NCI-H2081 treated with DMSO at 0.1 percent for 48 hours (cell line): Measurements from ENCODE around the gene ZSWIM6.

Experiments used
- DNase-seq: peaks from one replicate; lab custom pipeline; 2025; lab: John Stamatoyannopoulos, UW

ZSWIM6 gene

DNA sequence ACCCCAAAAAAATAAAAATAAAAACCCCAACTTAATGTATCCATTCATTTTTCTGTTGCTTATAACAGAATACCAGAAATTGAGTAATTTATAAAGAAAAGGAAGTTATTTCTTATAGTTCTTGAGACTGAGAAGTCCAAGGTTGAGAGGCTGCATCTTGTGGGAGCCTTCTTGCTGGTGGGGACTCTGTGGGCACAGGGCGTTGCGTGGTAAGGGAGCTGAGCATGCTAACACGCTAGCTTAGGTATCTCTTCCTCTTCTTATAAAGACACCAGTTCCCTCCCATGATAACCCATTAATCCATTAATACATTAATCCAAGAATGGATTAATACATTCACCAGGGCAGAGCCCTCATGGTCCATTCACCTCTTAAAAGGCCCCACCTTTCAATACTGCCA is 150.9 kb downstream of the ZSWIM6 start:
- DNase-seq = no peak

DNA sequence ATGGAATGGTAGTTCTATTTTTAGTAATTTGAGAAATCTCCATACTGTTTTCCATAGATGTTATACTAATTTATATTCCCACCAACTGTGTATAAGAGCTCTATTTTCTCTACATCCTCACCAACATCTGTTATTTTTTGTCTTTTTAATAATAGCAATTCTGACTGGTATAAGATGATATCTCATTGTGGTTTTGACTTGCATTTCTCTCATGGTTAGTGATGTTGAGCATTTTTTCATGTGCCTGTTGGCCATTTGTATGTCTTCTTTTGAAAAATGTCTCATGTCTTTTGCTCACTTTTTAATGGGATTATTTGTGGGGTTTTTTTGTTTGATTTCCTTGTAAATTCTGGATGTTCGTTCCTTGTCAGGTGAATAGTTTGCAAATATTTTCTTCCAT is 154.4 kb downstream of the ZSWIM6 start:
- DNase-seq = no peak

DNA sequence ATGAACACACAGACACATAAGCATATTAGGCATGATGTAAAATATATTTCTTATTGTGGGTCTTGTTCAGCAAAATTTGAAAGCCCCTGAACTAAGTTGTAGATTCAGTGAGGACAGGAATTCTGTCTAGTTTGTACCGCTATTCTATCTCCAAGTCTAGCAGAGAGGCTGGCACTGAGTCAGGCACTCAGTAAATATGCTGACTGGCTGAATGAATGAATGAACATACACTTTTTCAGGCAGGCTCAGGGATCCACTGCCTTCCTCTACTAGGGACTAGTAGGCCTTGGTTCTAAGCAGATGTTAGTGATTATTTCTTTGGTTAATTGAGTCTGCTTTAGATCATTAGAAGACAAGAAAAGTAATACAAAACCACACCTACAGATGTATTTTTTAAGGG is 157.5 kb downstream of the ZSWIM6 start:
- DNase-seq = no peak

- no peak for DNase-seq
Measured at GRCh38 chr5:61491861-61492260, 159.8 kb downstream of the ZSWIM6 start.

- no peak for DNase-seq
Measured at GRCh38 chr5:61493973-61494372, 161.9 kb downstream of the ZSWIM6 start.

DNA sequence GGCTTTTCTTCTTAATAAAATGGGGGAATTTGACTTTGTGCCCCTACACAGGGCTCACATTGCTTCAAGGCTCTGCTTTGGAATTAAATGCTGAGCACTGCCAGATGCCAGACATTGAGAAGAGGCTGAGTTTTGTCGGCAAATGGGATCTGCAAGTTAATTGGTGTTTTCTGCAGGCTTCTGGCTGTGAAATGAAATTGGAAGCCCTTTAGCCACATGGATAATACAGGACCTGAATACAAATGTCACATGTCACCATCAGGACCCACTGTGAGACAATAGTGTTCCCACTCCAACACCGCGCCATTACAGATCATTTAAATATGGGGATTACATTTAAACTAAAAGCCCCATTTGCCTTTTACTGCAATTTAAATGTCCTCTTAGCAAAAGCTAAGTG is 164.4 kb downstream of the ZSWIM6 start:
- DNase-seq = peak; percentile 51

- no peak for DNase-seq
Measured at GRCh38 chr5:61496860-61497259, 164.8 kb downstream of the ZSWIM6 start.

DNA sequence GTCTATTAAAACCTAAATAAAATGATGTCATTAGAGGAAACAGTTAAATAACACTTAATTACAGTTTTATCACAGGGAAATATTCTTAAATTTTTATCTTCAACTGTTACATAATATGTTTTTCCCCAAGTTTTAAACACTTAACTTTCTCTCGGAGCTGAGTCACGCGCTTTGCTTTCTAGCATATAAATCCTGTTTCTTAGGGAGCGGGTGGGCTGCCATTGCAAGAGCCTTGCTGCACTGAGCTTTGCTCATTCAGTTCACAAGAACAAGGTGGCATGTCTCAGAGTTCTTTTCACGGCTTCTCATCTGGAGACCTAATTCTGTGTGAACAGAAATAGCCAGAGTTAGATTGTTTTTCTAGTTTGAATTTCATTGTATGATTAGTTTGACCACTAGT is 166.1 kb downstream of the ZSWIM6 start:
- no peak for DNase-seq

- no peak for DNase-seq
Measured at GRCh38 chr5:61501971-61502370, 169.9 kb downstream of the ZSWIM6 start.

GRCh38 chr5:61504143-61504770 is 172.2 kb downstream of the ZSWIM6 start:
- no peak for DNase-seq

GRCh38 chr5:61505281-61505680 is 173.2 kb downstream of the ZSWIM6 start:
- DNase-seq = no peak

DNA sequence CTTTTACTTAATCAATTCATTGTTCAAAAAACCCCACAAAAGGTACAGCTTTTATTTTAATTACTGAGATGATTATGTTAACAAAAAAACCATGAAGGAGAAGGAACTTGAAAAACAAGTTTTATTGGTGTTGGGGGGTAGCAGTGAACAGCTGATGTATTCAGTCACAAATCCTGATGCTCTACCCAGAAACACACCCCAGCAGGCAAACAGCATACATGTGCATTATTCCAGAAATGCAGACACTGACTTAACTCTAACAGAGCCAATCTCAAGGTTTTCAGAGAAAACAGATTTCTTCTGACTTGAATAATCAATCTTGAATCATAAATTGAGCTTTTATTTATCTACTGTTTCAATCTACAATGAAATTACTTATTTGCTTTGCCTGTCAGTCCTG is 175.2 kb downstream of the ZSWIM6 start:
- no peak for DNase-seq

- no peak for DNase-seq
Measured at GRCh38 chr5:61516946-61517345, 184.9 kb downstream of the ZSWIM6 start.

DNA sequence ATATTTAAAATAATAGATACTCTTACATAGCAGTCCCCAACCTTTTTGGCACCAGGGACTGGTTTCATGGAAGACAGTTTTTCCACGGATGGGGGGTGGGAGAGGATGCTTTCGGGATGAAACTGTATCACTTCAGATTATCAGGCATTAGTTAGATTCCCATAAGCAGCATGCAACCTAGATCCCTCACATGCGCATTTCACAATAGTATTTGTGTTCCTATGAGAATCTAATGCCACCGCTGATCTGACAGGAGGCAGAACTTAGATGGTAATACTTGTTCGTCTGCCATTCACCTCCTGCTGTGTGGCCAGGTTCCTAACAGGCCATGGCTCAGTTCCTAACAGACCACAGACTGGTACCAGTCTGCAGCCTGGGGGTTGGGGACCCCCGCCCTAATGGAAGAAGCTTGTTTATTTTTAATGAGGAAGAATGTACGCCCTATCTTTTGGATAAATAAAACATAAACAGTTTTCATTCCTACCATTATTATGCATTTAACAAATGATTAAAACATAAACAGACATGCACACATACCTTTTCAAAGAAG is 187.7 kb downstream of the ZSWIM6 start:
- no peak for DNase-seq

DNA sequence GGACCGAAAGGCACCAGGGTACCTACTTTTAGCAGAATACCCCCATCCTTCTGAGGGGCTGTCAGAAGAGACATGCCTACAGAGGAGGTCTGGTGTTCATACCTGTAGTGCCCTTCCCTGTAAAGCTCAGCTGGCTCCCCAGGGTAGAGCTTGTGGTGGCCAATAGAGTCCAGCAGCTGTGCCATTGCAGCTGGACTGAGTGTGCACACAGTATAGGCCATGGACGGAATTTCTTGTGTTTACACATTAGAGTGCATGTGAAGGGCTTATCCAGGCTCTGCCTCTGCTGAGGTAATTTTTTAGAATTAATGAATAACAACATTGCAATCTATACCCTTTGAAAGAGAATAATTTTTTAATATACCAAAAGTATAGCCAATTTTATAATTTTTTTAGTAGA is 191.0 kb downstream of the ZSWIM6 start:
- DNase-seq = no peak

DNA sequence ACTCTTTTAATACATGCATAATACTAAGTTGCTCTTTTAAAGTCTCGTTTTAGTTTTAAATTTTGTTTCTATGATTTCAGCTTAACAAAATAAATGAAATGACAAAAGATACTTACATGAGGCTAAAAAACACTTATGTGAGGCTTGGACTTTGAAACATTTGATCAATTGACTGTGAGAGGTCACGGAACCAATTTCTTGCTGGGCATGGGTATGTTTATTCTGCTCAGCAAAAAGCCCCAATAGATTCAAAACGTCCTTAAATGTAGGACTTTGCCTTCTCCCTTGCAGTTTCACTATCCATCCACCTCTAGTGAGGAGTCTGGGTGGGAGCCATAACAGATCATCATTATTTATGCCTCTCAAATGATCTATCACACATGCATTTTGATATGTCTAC is 191.9 kb downstream of the ZSWIM6 start:
- no peak for DNase-seq

DNA sequence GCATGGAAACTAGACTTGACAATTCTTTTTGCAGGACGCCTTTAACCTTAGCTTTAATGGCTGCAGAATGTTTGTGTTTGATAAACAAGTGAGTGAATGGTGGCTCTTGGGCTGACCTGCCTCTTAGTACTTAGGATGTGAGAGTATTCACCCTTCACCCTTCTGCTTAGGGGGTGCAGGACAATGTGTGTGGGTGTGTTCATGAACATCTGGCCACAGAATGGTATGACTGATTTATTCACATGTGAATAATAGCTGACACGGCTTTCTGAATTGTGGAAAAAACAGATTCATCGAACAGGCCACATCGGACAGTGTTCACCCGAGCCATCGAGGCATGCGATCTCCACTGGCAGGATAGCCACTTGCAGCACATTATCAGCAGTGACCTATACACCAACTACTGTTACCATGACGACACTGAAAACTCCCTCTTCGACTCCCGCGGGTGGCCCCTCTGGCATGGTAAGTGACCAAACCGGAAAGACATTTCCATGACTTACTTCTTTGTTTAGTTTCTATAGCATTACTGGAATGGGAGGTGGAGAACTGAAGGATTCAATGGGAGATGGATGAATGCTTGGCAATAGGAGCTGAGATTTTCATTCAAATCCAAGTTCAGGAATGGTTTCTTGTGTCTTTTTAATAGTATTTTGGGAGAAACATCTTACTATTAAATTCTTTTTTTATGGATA is 193.6 kb downstream of the ZSWIM6 start:
- no peak for DNase-seq

DNA sequence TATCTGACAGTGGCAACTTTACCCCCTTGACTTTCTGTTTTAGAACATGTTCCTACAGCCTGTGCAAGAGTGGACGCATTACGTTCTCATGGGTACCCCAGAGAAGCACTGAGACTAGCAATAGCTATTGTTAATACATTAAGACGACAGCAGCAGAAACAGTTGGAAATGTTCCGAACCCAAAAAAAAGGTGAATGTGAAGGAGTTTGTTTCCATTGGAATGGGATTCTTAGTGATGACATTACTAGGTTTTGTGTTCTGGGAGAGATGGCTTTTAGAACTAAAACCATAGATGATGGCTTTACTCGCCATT is 194.1 kb downstream of the ZSWIM6 start:
- DNase-seq = no peak

GRCh38 chr5:61532983-61533382 is 200.9 kb downstream of the ZSWIM6 start:
- DNase-seq = no peak

DNA sequence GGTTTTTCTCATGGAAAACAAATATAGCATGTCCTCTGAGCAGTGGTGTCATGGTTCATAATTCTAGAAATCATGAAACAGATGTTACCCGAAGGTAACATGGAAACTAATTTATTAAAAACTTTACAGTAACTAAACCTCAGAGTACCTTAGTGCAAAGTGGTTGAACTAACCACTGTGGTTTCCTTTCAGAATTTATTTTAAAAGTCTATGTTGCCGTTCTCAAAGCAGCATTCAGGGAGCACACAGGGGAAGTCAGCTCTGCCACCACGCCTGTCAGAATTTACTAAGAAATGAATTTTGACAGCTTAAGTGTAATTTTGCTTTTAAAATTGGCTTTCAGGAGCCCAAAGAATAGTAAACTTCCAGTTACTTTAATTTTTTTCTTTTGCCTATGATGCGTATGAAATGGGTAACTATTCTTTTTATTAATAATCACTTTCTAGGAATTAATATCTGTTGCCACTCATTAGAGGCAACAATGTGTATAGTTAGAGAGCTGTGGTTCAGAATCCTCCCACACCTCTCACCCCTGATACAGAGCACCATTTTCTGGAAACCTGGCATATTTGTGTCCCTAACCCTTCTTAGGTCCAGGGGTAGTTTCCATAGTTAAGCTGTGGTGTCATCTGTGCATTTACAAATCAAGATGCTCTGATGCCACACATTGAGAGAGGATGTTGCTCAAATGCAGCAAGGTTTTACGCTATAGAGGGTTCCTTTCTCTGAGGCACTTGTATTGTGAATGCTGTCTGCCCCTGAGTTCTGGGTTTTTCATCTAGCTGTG is 202.6 kb downstream of the ZSWIM6 start:
- DNase-seq = no peak

GRCh38 chr5:61535828-61536227 is 203.8 kb downstream of the ZSWIM6 start:
- no peak for DNase-seq

DNA sequence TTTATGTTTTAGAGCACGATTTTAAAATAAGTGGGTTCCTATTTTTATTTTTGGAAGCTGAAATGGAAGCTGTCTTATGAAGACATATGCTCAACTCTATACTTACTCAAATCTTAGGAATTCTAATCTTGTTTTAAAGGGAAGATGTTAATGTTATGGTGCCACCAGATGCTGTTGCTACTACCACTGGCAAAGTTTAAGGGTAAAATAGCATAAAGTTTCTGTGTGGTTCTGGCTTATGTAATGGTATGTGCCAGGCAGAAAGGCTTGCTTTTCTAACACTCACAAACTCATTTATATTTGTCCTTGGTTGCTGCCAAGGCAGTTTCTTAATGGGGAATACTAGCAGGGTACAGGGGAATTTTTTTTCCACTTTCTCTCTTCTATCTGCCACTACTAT is 204.9 kb downstream of the ZSWIM6 start:
- DNase-seq = no peak
